DND-41 (cell line): Measurements from ENCODE around the gene MECR.

ENCODE experiments used
- ATAC-seq: fragments of 200-7000 bp; cut with Tn5 transposase; 3 replicates; pipeline ENCODE4 v1.9.1; 2021; ENCODE audit warnings: low read depth; ENCODE audit not compliant: insufficient read depth
- DNase-seq: peaks from one replicate; pipeline ENCODE4 v3.0.0-alpha.2; 2020
- H2AFZ ChIP-seq: 2 replicates; pipeline ENCODE4 v1.6.0; 2012; ENCODE audit warnings: low read depth, low read length
- H3K27ac ChIP-seq: 2 replicates; pipeline ENCODE4 v1.5.1; 2012; ENCODE audit warnings: low read length, inconsistent platforms
- H3K27me3 ChIP-seq: fragments of 200-600 bp; sonication (generic); 2 replicates; pipeline ENCODE4 v1.6.0; 2012; ENCODE audit warnings: low read length, mild to moderate bottlenecking, inconsistent platforms; ENCODE audit not compliant: insufficient read depth, poor library complexity
- H3K36me3 ChIP-seq: 2 replicates; pipeline ENCODE4 v1.5.1; 2012; ENCODE audit warnings: low read length, inconsistent platforms; ENCODE audit not compliant: insufficient read depth
- H3K4me1 ChIP-seq: 2 replicates; pipeline ENCODE4 v1.5.1; 2012; ENCODE audit warnings: mild to moderate bottlenecking, low read length; ENCODE audit not compliant: insufficient read depth
- H3K4me2 ChIP-seq: 2 replicates; pipeline ENCODE4 v1.6.0; 2012; ENCODE audit warnings: mild to moderate bottlenecking, moderate library complexity, low read length, inconsistent platforms; ENCODE audit not compliant: insufficient read depth
- H3K4me3 ChIP-seq, 2 experiments: fragments of 200-600 bp in 1 of 2; shearing (Covaris generic) in 1 of 2; 2 replicates each; pipeline ENCODE4 v1.5.1; 2012 to 2016; ENCODE audit warnings: inconsistent platforms in 2 of 2, low read length in 2 of 2, mild to moderate bottlenecking in 2 of 2, low read depth in 1 of 2, moderate library complexity in 1 of 2
- H3K79me2 ChIP-seq: 2 replicates; pipeline ENCODE4 v1.6.0; 2012; ENCODE audit warnings: low read length, inconsistent platforms; ENCODE audit not compliant: insufficient read depth
- H3K9ac ChIP-seq: 2 replicates; pipeline ENCODE4 v1.6.0; 2012; ENCODE audit warnings: low read depth, mild to moderate bottlenecking, inconsistent platforms, low read length, moderate library complexity
- H3K9me3 ChIP-seq: 2 replicates; pipeline ENCODE4 v1.5.1; 2012; ENCODE audit warnings: low read length, moderate library complexity, mild to moderate bottlenecking, inconsistent platforms; ENCODE audit not compliant: insufficient read depth, severe bottlenecking
- H4K20me1 ChIP-seq: 2 replicates; pipeline ENCODE4 v1.6.0; 2012; ENCODE audit warnings: low read length; ENCODE audit not compliant: insufficient read depth
- EZH2 ChIP-seq: IDR thresholded peaks from 3 replicates; pipeline ENCODE4 v1.6.1; 2012; ENCODE audit warnings: borderline replicate concordance, low read depth, mild to moderate bottlenecking, moderate library complexity, low read length, inconsistent platforms; ENCODE audit not compliant: severe bottlenecking
- TF ChIP-seq, protein P1 (sequence below): IDR thresholded peaks from 2 replicates; pipeline ENCODE4 v1.5.1; 2012; ENCODE audit warnings: borderline replicate concordance, low read length, moderate library complexity, mild to moderate bottlenecking; ENCODE audit not compliant: poor library complexity, severe bottlenecking; ENCODE audit errors: extremely low read depth

Gene MECR

DNA sequence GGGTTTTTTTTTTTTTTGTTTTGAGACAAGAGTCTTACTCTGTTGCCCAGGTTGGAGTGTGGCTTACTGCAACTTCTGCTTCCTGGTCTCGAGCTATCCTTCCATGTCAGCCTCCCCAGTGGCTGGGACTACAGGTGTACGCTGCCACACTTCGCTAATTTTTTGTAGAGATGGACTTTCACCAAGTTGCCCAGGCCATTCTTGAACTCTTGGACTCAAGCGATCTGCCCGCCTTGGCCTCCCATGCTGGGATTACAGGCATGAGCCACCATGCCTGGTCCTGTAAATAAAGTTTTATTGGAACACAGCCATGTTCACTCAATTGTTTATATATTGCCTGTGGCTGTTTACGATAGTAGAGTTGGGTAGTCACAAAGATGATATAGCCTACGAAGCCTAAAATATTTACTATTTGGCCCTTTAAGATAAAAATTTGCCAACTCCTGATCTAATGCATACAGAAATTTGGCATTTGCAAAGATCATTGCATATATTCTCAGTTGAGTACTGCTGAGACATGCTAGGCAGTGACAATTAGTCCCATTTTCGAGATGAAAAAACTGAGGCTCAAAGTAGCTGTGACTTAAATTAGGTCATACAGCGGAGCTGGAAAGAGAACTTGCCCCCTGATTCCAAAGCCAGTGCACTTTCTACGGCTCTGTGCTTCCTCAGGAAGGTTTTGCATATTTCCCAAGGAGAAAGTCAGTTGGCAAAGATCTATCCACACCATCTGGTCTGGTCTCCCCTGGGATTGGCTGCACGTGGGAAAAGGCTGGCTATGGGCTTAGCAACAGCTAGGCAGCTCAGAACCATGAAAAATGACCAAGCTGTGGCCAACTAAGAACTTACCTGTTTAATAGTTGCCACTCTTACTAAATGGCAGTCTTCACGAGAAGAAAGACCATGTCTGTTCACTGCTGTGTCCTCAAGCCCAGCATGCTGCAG is 19.4 kb downstream of the MECR start:
- TF ChIP-seq, protein P1, sequence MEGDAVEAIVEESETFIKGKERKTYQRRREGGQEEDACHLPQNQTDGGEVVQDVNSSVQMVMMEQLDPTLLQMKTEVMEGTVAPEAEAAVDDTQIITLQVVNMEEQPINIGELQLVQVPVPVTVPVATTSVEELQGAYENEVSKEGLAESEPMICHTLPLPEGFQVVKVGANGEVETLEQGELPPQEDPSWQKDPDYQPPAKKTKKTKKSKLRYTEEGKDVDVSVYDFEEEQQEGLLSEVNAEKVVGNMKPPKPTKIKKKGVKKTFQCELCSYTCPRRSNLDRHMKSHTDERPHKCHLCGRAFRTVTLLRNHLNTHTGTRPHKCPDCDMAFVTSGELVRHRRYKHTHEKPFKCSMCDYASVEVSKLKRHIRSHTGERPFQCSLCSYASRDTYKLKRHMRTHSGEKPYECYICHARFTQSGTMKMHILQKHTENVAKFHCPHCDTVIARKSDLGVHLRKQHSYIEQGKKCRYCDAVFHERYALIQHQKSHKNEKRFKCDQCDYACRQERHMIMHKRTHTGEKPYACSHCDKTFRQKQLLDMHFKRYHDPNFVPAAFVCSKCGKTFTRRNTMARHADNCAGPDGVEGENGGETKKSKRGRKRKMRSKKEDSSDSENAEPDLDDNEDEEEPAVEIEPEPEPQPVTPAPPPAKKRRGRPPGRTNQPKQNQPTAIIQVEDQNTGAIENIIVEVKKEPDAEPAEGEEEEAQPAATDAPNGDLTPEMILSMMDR, result no peak
- no peak for TF ChIP-seq EZH2
- Histone ChIP-seq H3K36me3 (peaks cover 58% of the 10 kb centered on the region), H3K4me2 (no peak overlapping the region), H3K9ac (no peak overlapping the region), H2AFZ (no peak overlapping the region), H3K79me2 (no peaks in the 10 kb centered on the region), H3K9me3 (no peaks in the 10 kb centered on the region), H3K4me1 (no peaks in the 10 kb centered on the region), H4K20me1 (no peaks in the 10 kb centered on the region), H3K27ac (no peak overlapping the region), H3K4me3 (no peak overlapping the region), H3K27me3 (no peaks in the 10 kb centered on the region)
- DNase-seq, result no peak
- ATAC-seq, result no peak

GRCh38 chr1:29210278-29211085 is 20.3 kb downstream of the MECR start:
- Histone ChIP-seq H3K4me3 (no peak overlapping the region), H3K4me1 (no peaks in the 10 kb centered on the region), H3K4me2 (no peak overlapping the region), H3K9me3 (no peaks in the 10 kb centered on the region), H3K9ac (no peak overlapping the region), H4K20me1 (no peaks in the 10 kb centered on the region), H3K79me2 (no peaks in the 10 kb centered on the region), H3K27ac (no peak overlapping the region), H3K27me3 (no peaks in the 10 kb centered on the region), H2AFZ (no peak overlapping the region), H3K36me3 (peaks cover 59% of the 10 kb centered on the region)
- ATAC-seq (no peak), DNase-seq (no peak)
- TF ChIP-seq, protein P1, result no peak
- TF ChIP-seq EZH2, result no peak

DNA sequence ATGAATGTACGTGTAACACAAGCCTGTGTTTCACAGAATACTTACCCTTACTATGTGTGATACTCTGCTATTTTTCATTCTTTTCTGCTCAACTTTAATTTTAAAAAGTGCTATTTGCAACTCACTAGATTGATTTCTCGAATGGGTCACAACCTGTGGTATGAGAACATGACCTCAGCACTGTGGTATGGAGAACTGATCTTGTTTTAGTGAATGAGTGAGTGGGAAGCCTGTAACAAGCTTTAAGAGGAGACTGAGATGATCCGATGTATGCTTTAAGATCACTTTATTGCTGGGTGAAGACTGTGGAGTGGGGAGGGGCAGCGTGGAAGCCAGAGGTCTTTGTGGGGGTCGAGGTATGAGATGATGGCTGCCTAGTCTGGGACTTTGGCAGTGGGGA is 21.6 kb downstream of the MECR start:
- Histone ChIP-seq H3K9me3 (no peaks in the 10 kb centered on the region), H3K36me3 (peaks cover 54% of the 10 kb centered on the region), H3K27ac (no peak overlapping the region), H3K79me2 (no peaks in the 10 kb centered on the region), H3K9ac (no peak overlapping the region), H3K4me2 (no peak overlapping the region), H2AFZ (no peak overlapping the region), H3K4me3 (no peak overlapping the region), H3K27me3 (no peaks in the 10 kb centered on the region), H4K20me1 (no peaks in the 10 kb centered on the region), H3K4me1 (no peaks in the 10 kb centered on the region)
- TF ChIP-seq EZH2, result no peak
- TF ChIP-seq, protein P1, result no peak
- DNase-seq (no peak), ATAC-seq (no peak)
